Measurements from ENCODE around the gene RRBP1. TPM values are rescaled to one million over a fixed set of nuclear protein-coding genes. Genes with fewer than 3 reads are reported as not detected.

Gene RRBP1
- total RNA-seq, 1 donor from 2014 or later: 222 TPM

GRCh38 chr20:17612992-17613327 lies 69.1 kb downstream of the RRBP1 start:
- Mint-ChIP-seq H3K4me1 (ENCODE audit: low read depth) (peaks cover 7% of the 10 kb centered on the region), H3K36me3 (ENCODE audit: insufficient read depth) (peaks cover 13% of the 10 kb centered on the region), H3K27ac (peak overlapping the region; percentile 88), H3K9me3 (ENCODE audit: low read depth) (no peaks in the 10 kb centered on the region), H3K4me3 (ENCODE audit: low read depth) (no peak overlapping the region), H3K27me3 (no peaks in the 10 kb centered on the region)
- DNase-seq (ENCODE audit: low spot score, unreplicated experiment): no peak
- TF ChIP-seq CTCF (IDR thresholded peaks at IDR 0.05; ENCODE audit: unreplicated experiment): no peak

DNA sequence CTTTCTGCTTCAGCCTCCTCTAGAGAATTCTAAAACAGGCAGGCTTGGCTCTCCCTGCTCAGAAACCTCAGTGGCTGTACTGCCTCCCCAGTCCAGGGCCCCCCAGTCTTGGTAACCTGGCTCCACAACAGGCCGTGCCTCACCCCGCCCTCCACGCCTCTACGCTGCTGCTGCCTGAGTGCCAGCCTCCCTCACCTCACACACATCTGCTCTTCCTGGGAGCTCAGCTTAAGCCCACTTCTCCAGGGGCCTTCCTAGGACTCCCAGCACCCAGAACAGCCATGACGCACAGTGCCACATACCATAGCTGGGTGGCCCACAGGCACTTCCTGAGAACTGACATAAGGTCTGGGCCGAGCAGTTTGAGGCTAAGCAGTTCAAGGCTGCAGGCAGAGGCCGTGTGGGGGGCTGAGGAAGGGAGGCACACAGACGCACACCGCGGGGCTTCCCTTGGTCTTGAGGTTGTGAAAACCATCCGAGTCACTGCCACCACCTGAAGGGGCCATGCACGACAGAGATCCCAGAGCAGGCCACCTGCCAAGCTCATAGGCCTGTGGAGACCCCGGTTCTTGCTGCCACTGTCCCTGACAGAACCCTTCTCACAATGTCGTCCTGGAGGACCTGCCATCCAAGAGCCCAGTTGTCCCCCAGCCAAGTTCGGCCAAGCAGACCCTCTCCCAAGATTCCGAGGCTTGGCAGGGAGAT lies 69.6 kb downstream of the RRBP1 start:
- no peaks in the 10 kb centered on the region for H3K9me3 Mint-ChIP-seq (ENCODE audit: low read depth)
- peaks cover 14% of the 10 kb centered on the region for H3K36me3 Mint-ChIP-seq (ENCODE audit: insufficient read depth)
- H3K4me1 Mint-ChIP-seq (ENCODE audit: low read depth): peaks cover 7% of the 10 kb centered on the region
- peak overlapping the region; percentile 88 for H3K27ac Mint-ChIP-seq
- DNase-seq (ENCODE audit: low spot score, unreplicated experiment): no peak
- H3K4me3 Mint-ChIP-seq (ENCODE audit: low read depth): no peak overlapping the region
- no peak for TF ChIP-seq CTCF (IDR thresholded peaks at IDR 0.05; ENCODE audit: unreplicated experiment)
- no peaks in the 10 kb centered on the region for H3K27me3 Mint-ChIP-seq

DNA sequence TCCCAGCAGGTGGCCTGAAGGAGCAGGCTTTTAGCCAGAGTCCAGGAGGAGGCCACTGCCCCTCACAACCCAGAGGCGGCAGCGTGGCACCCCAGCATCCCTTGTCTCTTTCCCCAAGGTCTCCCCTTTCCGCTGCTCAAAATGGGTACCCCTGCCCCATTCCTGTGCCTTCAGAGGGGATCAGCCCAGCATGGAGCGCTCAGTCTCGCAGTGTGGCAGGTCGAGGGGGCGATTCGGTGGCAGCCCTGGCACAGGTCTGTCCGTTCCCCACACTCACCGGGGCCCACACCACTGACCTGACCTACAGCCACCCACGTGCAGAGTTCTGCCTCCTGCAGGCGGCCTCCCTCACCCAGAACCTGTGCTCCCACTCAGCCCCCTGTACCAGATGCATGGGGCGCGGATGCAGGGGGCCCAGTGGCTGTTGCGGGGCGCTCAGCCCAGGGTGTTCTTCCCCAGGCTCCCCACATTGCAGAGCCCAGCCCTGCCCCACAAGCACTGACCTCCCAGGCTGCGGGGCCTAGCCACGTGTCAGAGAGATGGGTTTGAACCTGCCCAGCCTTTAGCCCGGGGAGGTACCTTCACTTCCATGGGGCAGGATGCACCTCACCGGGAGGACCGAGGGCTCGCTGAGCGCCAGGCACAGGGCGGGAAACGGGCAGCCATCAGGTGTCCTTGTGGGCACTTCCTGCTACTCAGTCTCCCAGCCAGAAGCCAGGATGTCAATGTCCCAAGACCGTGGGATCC lies 70.3 kb downstream of the RRBP1 start:
- Mint-ChIP-seq H3K4me3 (ENCODE audit: low read depth) (no peak overlapping the region), H3K9me3 (ENCODE audit: low read depth) (no peaks in the 10 kb centered on the region), H3K27me3 (no peaks in the 10 kb centered on the region), H3K4me1 (ENCODE audit: low read depth) (peaks cover 8% of the 10 kb centered on the region), H3K27ac (peak overlapping the region; percentile 64), H3K36me3 (ENCODE audit: insufficient read depth) (peaks cover 14% of the 10 kb centered on the region)
- TF ChIP-seq CTCF (IDR thresholded peaks at IDR 0.05; ENCODE audit: unreplicated experiment): peak; percentile 61
- no peak for DNase-seq (ENCODE audit: low spot score, unreplicated experiment)

- Mint-ChIP-seq H3K9me3 (ENCODE audit: low read depth) (no peaks in the 10 kb centered on the region), H3K36me3 (ENCODE audit: insufficient read depth) (peaks cover 14% of the 10 kb centered on the region), H3K4me3 (ENCODE audit: low read depth) (no peak overlapping the region), H3K27me3 (no peaks in the 10 kb centered on the region), H3K4me1 (ENCODE audit: low read depth) (peaks cover 8% of the 10 kb centered on the region), H3K27ac (peak overlapping the region; percentile 64)
- TF ChIP-seq CTCF (IDR thresholded peaks at IDR 0.05; ENCODE audit: unreplicated experiment): no peak
- no peak for DNase-seq (ENCODE audit: low spot score, unreplicated experiment)
Observed at GRCh38 chr20:17611290-17611539, 70.8 kb downstream of the RRBP1 start.

GRCh38 chr20:17610566-17611289 lies 71.3 kb downstream of the RRBP1 start:
- TF ChIP-seq CTCF (IDR thresholded peaks at IDR 0.05; ENCODE audit: unreplicated experiment): no peak
- H3K27ac Mint-ChIP-seq: no peak overlapping the region
- peaks cover 14% of the 10 kb centered on the region for H3K36me3 Mint-ChIP-seq (ENCODE audit: insufficient read depth)
- no peak for DNase-seq (ENCODE audit: low spot score, unreplicated experiment)
- H3K9me3 Mint-ChIP-seq (ENCODE audit: low read depth): no peaks in the 10 kb centered on the region
- peaks cover 8% of the 10 kb centered on the region for H3K4me1 Mint-ChIP-seq (ENCODE audit: low read depth)
- H3K27me3 Mint-ChIP-seq: no peaks in the 10 kb centered on the region
- H3K4me3 Mint-ChIP-seq (ENCODE audit: low read depth): no peak overlapping the region
